GM19467 (cell line): Measurements from ENCODE around the gene FOXP1.

Experiments used
- ATAC-seq: cut with Tn5 transposase; IDR thresholded peaks from one replicate; pipeline ENCODE4 v1.9.1; 2021; ENCODE audit warnings: mild to moderate bottlenecking, moderate library complexity; ENCODE audit not compliant: unreplicated experiment

Gene FOXP1

GRCh38 chr3:71095511-71096291 is 487.8 kb downstream of the FOXP1 start:
- no peak for ATAC-seq

DNA sequence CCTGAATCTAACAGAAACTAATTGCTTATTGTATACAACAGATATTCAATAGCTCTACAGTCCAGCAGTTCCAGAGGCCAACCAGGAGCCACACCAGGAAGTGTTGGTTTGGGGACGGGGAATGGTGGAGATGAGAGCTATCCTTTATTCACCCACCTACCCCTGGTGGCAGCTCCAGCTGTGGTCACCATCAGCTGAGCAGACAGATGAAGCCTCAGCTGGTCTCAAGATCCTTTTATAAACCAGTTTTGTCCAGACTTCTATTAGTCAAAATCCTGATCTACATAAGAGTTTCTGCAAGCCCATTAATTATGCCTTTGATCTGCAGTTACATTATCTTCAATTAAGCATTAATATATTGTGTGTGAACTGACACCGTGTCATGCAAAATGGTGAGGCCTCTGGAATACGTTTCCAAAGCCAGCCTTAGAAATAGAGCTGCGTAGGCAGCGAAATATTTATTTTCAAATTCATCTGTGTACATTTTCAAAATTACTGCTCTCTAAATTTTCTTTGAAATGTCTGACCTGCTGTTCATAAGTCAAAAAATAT is 488.8 kb downstream of the FOXP1 start:
- ATAC-seq: no peak

GRCh38 chr3:71092665-71093064 is 490.9 kb downstream of the FOXP1 start:
- ATAC-seq: no peak

DNA sequence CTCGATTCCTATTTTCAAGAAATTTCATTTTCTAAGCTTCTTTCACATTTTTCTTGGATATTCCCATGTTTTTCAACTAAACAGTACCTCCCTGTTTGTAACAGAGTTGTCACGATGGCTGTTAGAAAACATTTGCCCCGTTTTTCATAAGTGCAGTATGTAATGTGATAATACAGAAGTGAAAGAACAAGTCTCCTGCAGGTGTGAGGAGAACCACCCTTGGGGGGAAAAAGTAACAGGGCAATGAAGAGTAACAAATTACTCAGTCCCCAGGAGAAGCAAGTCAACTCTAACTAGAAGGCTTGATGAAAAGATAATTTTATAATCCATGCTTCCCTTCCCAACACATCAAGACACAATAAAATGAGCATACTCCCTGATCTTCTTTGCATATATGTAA is 493.3 kb downstream of the FOXP1 start:
- ATAC-seq: peak; percentile 30

DNA sequence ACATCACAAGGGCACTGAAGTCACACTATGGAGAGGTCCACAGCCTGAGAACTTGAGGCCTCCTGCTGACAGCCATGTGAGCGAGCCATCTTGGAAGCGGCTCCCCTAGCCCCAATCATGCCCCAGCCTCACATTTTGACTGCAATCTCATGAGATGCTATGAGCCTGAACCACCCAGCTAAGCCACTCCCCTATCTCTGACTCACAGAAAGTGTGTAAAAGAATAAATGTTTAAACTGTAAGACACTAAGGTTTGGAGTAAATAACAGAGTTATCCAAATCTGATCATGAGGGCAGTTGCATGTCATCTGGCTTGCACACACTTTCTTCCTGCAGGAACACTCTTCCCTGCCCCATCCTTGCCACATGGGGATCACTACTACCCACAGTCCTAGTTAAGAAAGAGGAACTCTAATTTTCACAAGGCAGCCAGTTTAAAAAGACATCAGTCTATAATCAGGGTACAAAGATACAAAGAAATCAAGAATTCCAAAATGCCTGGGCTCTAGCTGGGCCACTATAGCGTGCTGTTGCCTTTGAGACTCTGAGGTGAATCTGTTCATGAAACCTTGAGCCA is 494.2 kb downstream of the FOXP1 start:
- ATAC-seq: no peak

DNA sequence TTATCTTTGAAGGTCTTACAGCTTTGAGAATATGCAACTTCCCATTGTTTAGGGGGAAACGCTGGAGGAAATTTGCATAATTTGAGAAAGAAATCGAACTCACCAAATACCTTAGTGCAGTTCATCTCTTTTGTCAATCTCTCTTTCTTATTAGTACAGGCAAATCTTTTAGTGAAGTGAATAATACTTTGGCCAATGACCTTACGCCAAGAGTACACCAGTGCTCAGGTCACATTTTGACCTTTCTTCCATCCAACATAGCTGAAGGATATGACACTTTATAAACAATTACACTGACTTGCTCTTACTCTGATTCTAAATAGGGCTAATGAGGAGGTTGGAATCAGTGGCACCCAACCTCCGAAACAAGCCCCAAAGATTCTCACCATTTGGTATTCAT is 494.8 kb downstream of the FOXP1 start:
- no peak for ATAC-seq

DNA sequence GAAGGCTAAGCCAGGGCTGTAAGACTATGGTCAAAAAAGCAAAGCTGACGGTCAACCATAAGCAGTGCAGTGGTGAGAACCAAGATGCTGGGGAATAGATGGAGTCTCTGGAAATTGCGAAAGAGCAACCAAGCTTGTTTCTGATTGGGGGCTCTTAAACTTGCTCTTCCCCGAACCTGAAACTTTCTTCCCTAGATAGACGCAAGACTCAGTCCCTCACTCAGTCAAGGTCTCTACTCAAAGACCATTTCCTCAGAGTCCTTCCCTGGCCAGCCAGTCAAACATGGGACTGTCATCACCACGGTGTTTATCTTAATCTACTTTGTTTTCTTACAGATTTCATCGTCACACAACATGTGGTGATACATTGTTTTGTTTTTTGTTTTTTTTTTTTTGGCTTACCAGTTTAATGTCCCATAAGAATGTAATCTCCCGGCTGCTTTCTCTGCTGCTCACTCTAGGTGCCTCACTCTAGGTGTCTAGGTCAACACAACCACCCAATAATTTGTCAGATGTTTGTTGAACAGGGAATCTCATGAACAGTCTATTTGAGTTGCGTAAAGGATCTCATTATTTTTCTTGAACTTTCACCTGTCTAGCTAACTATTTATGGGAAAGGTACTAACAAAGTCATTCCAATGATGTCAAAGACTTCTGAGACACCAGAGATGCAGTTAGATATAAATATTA is 495.4 kb downstream of the FOXP1 start:
- ATAC-seq: peak; percentile 1

DNA sequence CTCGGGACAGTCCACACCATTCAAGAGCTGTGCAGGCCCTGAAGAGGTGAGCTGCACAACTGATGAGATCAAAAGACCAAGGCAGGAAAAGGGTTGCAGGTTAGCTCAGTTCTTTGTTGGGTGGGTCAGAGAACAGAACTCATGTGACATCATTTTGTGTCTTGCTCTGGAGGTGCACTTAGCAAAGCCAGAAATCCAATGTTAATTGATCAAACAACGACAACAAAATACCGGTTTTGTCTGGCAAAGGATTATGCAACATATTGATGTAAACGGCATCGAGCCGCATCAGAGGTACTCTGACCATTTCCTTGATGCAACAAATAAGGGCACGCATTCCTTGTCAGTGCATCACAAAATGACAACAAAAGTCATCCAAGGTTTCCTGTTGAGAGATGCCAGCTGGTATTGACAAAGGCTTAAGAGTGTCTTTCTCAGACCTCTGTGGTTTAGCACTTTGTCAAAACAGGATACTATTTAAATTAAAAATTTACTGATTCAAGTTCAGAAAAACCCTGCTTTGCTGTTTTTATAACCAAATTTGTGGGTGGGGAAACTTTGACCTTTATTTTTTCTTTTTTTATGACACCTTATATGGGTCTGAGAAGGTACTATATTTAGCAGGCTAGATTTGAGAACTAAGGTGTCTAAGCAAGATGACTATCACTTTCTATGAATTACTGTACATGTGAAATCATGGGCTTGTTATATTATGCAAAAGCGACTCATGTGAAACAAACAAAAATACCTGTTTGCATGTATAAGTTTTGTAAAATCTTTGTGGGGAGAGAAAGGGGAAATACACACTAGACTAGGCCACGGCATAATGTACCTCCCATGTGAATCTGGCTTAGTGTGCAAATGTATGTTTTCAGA is 496.1 kb downstream of the FOXP1 start:
- peak; percentile 93 for ATAC-seq

DNA sequence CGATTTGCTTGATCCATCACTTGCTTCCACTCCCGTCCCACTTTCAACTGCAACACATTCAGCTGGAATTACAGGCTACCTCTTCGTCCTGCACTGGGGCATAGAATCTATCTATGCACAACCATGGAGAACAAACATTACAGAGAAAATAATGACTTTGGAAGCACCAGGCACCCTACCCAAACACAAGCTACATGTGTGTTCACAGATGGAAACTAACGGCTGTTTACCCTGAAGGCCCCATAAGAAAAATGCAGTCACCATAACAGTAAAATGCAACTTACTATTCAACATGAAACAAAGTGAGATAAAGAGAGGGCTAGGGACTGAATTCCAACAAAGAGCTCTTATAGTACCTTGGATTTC is 496.8 kb downstream of the FOXP1 start:
- no peak for ATAC-seq

GRCh38 chr3:71083726-71084131 is 499.8 kb downstream of the FOXP1 start:
- ATAC-seq: no peak

DNA sequence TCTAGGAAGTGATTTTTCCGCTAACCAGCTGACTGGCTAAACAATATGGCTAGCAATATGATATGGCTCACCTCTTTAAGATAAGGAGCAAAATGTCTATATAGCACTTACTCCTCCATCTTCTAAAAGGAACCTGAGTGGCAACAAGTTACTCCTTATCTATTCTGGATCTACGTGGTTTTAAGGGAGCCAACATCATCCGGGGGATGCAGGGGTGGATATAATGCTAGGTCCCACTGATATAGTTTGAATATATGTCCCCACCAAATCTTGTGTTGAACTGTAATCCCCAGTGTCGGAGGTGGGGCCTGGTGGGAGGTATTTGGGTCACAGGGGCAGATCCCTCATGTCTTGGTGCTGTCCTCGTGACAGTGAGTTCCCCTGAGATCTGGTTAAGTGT is 500.7 kb downstream of the FOXP1 start:
- ATAC-seq: no peak

DNA sequence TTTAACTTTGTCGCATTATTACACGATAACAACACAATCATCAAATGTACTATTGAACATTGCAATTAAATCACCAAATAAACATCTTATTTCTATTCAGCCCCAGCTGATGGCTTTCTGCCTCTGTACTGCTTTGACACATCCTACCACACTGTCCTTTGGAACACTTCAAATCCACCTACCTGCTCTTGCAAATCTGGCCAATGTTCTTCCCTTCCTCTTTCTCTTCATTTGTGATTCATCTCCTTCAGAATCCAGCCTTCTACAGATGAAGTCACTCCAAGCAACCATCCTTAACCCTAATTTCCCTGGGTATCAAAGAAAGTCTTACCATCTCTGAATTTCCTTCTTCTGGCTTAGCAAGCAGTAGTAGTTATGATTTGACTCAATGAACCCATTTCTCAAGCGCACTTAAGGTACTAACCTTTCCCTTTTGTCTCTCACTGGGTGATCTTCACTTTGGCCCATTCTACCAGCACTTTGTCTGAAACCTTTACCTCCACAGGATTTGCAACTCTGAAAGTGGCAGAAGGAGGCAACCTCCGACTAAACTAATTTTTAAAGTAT is 502.9 kb downstream of the FOXP1 start:
- ATAC-seq: no peak

- no peak for ATAC-seq
These were observed 504.6 kb downstream of the FOXP1 start for GRCh38 chr3:71078723-71079525.

DNA sequence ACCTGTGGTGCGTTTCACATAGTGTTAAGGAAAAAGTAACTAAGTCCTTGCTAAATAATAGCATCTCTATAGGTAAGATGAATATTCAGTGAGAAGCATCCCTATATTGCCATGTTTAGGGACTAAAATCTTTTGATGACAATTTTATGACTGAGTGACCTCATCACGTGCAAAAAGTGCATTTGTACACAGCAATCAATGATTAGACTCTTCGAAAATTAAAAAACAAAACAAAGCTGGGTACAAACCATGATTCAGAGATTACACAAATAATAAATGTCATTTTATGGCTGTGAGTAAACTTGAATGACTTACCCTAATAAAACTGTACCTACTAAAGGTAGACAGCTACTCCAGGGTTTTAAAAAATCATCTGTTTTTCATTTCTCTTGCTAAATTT is 505.3 kb downstream of the FOXP1 start:
- no peak for ATAC-seq

GRCh38 chr3:71077070-71077469 is 506.5 kb downstream of the FOXP1 start:
- no peak for ATAC-seq

- ATAC-seq: no peak
These were observed 507.0 kb downstream of the FOXP1 start for GRCh38 chr3:71076361-71077002.

DNA sequence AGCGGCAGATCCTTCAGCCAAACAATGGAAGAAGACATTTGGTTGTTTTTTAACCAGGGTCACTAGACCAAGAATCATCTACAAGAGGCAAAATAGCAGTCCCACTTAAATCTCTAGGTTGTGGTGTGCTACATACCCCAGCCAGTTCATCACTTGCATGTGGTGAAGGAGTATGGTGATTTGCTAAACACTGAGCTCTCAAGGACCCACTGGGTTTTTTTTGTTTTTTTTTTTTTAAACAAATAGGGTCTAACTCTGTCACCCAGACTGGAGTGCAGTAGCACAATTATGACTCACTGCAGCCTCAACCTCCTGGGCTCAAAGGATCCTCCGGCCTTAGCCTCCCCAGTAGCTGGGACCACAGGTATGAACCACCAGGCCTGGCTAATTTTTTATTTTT is 508.0 kb downstream of the FOXP1 start:
- no peak for ATAC-seq

- no peak for ATAC-seq
These were observed 509.1 kb downstream of the FOXP1 start for GRCh38 chr3:71074423-71074822.

GRCh38 chr3:71072986-71073385 is 510.5 kb downstream of the FOXP1 start:
- ATAC-seq: no peak
